Sciatic nerve (tissue), 2 donors: ENCODE results near the gene MYL10. TPM values are rescaled to one million over a fixed set of nuclear protein-coding genes. Genes with fewer than 3 reads are reported as not detected.

Experiments used
- ATAC-seq: fragments of 200-7000 bp; cut with Tn5 transposase; one replicate; pipeline ENCODE4 v1.9.1; 2020; ENCODE audit warnings: mild to moderate bottlenecking, moderate library complexity
- DNase-seq: peaks from one replicate; pipeline ENCODE4 v3.0.0-alpha.2; 2020; ENCODE audit warnings: low spot score
- intact Hi-C: fragments of 100-400 bp; cut with DNase I; formaldehyde crosslinking; loops from one replicate; pipeline ENCODE4 v1.14.2; 2022
- total RNA-seq: library from RNA; stranded (reverse); fragmentation: NEBNext Ultra II Directional; extraction: Animal tissue kit (Norgen Biotek cat#: 25700); gene quantifications from one replicate; pipeline ENCODE4 v1.2.1, GENCODE V29; 2021
- donor health status: DM: no; HTN: no; CAD: no.
- donor health status: DM: no; HTN: no; CAD: no.

The MYL10 gene
- total RNA-seq = not detected

DNA sequence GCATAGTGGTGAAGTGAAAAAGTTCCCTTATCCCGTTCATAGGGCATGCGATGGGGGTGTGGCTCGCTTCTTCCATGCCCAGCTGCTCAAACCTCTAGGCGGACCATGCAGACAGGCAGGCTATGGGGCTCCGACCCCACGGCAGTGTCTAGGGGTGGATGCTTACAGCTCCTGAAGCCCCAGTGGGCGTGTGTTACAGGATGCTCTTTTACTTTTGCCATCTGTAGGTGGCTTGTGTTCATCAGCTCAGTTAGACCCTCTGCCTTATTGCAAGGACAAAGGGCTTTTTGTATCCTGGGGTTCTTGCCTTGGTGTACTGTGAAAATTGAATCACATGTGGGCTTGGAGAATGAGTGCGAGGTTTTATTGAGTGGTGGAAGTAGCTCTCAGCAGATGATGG lies at the start of gene MYL10:
Gene MYL10, minus strand, starts transcription at position 126 of the 400 bp plus-strand sequence. CDS start 178 bp downstream, outside the sequence.
- ATAC-seq (no peak), DNase-seq (no peak)
- intact Hi-C loops = no loop called here

DNA sequence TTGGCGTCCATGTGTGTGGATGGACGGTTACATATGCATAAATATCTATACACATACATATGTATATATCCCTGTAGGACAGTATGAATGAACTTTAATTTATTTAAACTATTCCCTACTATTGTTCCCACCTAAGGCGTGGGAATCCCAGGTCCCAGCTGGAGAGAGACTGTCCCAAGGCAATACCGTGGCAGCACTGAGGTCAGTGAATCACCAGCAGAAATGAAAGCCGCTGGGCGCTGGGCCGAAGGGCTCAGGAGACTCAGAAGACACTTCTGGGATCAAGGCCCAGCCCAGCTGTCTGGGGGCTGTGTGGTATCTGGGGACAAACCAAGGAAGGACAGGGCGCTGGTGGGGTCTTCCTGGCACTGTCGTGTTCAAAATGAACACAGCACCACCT lies 49.6 kb upstream of the MYL10 start:
- DNase-seq (no peak), ATAC-seq (no peak)
- intact Hi-C loops = no loop called here

DNA sequence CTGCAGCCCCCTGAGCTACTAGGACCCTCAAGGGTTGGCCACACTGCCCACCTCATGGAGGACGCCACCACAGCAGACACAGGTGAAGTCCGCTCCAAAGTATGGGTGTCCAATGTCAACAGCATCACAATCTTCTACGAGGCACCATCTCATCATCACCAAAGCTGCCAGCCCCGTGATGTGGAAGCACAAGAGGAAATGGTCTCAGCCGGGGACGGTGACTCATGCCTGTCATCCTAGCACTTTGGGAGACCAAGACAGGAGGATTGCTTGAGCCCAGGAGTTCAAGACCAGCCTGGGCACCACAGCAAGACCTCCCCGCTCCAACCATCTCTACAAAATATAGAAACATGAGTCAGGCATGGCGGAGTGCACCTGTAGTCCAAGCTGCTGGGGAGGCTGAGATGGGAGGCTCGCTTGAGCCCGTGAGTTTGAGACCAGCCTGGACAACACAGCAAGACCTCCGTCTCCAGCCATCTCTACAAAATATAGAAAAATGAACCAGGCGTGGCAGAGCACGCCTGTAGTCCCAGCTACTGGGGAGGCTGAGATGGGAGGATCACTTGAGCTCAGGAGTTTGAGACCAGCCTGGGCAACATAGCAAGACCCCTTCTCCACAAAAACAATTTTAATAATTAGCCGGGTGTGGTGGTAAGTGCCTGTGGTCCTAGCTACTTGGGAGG lies 48.8 kb upstream of the MYL10 start:
- DNase-seq = no peak
- intact Hi-C loops = no loop called here

DNA sequence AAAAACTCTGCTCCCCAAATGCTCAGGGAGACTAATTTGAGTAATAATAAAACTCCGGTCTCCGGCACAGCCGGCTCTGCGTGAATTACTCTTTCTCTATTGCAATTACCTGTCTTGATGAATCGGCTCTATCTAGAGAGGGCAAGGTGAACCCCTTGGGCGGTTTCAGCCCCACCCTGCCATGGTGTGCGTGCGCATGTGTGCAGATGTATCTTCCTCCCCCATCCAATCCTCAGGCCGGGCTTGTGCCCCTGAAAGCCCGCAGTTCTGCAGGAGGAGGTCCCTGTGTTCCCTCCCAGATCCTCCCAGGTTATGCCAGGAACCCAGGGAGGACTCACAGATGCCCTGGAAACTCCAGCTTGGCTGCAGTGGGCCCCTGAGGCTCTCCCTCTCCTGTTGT lies 48.3 kb upstream of the MYL10 start:
- DNase-seq = no peak
- no peak for ATAC-seq
- intact Hi-C loops = no loop called here

More for the DNA sequence above, 48.8 kb upstream of the MYL10 start:
- ATAC-seq = no peak

DNA sequence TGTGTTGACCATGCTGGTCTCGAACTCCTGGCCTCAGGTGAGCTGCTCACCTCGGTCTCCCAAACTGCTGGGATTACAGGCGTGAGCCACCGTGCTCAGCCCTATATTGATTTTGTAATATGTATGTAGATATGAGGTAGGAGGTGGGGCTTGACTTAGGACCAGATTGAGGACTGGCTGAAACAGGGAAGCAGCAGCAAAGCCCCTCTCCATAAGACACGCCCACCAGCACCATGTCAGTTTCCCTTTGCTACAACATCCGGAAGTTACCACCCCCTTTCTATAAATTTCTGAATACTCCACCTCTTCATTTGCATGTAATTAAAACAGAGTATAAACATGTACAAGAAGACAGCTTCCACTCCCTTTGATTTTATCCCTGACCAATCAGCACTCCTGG lies 47.9 kb upstream of the MYL10 start:
- intact Hi-C loops = no loop called here
- no peak for ATAC-seq
- DNase-seq = no peak

DNA sequence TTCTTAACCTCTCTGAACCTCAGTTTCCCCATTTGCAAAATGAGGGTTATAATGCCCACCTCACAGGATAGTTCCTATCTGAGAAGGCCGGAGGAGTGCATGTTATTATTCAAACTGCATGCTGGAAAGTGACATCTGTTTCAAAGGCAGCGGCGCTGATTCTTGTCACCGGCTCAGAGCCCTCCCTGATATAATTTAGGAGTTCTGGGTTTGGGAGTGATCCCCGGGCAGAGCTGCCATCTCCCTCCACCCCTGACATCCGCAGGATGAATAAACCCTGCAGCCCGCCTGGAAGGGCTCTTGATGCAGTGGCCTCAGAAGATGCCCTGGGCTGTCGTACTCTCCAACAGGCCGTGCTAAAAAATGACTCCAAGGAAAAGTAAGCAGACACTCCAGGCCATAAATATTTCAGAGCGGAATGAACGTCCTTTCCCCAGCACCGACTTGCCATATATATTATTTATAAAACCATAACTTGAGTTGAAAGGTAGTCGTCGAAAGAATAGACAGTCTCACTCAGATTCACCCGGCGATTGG lies 47.0 kb upstream of the MYL10 start:
- intact Hi-C loops = no loop called here
- ATAC-seq (no peak), DNase-seq (no peak)

DNA sequence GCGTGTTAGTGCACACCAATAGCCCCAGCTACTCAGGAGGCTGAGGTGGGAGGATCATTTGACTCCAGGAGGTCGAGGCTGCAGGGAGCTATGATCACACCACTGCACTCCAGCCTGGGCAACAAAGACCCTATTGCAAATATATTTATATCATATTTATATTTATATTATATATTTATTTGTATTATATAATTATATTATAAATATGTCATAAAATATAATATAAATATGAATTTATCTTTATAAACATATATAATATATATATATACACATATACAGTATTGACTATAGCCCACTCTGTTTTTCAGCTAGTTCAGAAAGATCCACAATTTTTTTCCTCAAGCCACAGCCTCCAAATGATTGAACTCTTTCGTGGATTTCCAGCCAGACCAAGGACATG lies 45.3 kb upstream of the MYL10 start:
- intact Hi-C loops = no loop called here
- DNase-seq = no peak
- no peak for ATAC-seq

DNA sequence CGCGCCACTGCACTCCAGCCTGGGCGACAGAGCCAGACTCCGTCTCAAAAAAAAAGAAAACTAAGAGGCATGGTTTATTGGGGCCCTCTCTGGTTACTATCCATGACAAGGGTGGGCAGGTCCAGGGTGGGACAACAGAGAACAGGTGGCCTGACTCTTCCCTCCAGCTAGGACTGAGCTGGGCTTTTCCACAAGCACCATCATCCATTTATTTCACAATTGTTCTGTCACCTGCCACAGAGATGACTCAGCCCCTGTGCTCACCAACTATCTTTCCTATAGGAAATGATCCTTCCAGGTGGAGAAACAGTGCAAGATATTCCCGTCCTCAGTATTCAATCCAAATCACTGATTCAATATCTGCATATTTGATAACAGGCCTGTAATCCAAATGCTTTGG lies 44.9 kb upstream of the MYL10 start:
- ATAC-seq (no peak), DNase-seq (no peak)
- intact Hi-C loops = no loop called here

DNA sequence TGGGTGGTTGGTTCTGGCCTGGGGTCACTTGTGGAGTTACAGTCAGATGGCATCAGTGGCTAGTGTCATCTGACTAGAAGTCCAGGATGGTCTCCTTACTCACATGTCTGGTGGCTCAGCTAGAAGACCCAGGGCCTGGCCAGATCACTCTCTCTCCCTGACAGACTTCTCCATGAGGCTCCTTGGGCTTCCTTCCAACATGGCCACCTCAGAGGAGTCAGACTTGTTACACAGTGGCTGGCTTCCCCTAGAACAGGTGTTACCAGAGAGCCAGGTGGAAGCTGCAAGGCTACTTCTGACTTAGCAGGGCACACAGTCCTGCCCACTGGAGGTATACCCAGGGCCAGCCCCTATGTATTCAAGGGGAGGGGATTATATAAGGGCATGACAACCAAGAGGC lies 44.2 kb upstream of the MYL10 start:
- no peak for DNase-seq
- intact Hi-C loops = no loop called here
- no peak for ATAC-seq

DNA sequence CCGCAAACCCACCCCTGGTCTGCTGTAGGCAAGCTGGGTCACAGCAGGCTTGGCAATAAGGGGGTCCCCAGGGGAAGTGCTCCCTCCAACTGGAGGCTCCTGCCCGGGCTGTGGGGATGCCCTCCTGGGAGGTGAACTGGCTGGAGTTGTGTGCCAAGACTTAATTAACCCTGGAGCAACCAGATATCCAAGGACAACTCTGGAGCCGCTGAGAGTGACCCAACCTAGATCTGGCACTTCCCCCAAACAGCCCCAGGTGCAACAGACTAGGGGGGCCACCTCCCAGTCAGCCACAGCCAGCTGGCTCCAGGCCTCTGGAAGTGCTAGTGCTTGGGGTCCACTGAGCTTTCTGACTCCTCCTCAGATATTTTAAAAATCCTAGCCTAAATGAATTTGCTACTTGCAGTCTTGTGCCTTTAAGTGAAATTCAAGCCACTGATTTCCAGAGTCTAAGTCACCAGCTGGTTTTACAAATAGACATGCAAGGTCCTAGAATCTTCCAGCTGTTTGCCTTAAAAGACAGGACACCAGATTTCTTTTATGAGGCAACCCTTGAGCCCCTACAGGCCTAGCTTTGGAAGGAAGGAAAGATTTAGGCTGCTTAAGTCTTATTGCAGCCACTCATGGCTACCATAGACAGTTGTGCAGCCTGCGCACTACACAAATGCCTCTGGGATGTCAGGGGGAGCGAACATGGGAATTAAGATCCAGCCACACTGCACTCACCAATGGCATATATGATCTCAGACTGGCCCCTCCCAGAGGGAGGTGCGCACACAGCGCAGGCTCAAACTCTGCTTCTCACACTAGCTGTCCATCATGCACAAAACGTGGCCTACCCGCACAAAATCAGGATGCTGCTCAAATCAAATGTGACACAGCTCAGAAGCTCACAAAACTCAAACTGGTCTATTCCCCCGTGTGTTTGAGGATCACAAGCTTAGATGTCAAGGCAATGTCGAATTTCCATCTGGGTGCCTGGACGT lies 42.6 kb upstream of the MYL10 start:
- intact Hi-C loops = loop anchor here (1.0 kb wide), 1 partner anchor 33 kb away; no protein-coding TSS in a partner anchor
- DNase-seq = no peak
- peak; percentile 55 for ATAC-seq

DNA sequence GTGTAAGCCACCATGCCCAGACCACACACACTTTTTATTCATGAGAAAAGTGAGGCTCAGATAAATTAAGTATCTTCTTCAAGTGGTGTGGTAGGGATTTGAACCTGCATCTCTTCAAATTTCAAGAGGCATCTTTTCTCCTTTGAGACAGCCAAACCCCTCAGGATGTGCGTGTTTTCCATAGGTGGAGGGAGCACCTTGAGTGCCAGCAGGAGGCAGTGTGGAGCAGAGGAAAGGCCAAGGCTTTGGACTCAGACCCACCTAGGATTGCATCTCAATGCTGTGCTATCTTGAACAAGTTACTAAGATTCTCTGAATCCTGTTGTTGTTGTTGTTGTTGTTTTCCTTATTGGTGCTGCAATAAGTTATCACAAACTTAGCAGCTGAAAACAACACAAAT lies 40.2 kb upstream of the MYL10 start:
- intact Hi-C loops = no loop called here
- DNase-seq (no peak), ATAC-seq (no peak)

DNA sequence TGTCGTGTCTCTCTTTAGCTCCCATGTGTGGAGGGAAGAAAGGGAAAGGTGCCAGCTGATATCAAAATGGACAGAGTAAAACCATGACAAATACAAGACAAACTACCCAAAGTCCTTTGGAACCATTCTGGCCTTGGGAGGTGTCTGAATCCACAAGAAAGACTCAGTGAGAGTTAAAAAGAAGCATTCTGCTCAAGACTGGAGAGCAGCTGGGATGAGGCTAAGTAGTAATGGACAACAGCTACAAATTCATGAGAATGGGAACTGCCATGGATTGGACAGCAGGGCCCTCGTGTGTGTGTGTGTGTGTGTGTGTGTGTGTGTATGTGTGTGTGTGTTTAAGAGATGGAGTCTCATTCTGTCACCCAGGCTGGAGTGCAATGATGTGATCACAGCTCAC lies 39.6 kb upstream of the MYL10 start:
- intact Hi-C loops = no loop called here
- DNase-seq (no peak), ATAC-seq (no peak)

DNA sequence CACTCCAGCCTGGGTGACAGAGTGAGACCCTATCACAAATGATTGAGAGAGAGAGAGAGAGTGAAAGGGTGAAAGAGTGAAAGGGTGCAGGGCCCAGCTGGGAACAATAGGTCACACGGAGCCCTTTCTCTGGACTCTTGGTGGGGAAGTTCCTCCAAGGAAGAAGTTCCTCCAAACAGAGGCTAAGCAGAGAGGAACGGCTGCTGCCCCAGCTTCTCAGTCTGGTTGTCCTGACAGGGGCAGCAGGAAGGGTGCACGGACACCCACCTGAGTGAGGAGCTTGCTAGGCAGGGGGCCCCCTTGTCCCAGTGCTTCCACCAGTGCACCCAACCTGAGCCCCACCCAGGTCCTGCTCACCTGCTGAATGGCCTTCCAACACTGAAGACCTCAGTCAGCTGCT lies 38.8 kb upstream of the MYL10 start:
- DNase-seq = no peak
- intact Hi-C loops = no loop called here
- no peak for ATAC-seq

DNA sequence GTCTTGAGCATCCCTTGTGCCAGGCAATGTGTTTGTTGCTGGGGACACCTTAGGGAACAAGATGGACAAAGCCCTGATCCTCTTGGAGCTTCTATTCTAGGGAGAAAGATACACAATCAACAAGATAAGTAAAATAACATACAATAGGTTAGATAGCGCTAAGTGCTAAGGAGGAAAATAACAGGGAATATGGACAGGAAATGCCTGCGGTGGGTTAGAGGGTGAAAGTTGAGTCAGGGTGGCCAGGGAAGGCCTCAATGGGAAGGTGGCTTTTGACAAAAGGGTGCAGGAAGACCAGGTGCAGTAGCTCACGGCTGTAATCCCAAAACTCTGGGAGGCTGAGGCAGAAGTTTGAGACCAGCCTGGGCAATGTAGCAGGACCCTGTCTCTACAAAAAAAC lies 38.3 kb upstream of the MYL10 start:
- ATAC-seq (no peak), DNase-seq (no peak)
- intact Hi-C loops = no loop called here

DNA sequence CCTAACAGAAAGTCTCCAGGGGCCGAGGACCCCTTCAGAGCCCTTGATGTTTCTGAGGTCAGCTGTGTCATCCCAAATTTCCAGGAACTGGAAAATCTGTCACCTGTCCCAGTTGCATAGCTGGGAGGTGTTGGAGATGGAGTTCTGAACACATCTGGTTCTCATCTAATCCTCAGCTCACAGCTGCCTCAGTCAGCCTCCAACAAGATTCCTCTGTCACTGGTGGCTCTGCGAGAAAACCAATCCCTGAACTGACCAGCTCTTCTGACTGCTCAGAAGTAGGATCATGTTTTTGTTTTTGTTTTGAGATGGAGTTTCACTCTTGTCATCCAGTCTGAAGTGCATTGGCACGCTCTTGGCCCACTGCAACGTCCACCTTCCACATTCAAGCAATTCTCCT lies 37.6 kb upstream of the MYL10 start:
- intact Hi-C loops = no loop called here
- no peak for ATAC-seq
- DNase-seq = no peak

DNA sequence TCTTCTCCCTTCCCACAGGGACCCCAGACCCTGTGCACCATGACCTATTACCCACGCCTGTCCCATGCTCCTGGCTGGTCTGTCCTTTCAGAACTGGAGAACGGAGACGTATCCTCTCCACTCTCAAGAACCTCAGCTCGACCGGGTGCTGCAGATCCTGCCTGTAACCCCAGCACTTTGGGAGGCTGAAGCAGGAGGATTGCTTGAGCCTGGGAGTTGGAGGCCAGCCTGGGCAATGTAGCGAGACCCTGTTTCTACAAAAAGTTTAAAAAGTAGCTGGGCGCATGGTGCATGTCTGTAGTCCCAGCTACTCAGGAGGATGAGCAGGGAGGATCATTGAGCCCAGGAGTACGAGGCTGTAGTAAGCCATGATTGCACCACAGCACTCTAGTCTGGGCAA lies 37.2 kb upstream of the MYL10 start:
- intact Hi-C loops = no loop called here
- ATAC-seq = no peak
- no peak for DNase-seq

DNA sequence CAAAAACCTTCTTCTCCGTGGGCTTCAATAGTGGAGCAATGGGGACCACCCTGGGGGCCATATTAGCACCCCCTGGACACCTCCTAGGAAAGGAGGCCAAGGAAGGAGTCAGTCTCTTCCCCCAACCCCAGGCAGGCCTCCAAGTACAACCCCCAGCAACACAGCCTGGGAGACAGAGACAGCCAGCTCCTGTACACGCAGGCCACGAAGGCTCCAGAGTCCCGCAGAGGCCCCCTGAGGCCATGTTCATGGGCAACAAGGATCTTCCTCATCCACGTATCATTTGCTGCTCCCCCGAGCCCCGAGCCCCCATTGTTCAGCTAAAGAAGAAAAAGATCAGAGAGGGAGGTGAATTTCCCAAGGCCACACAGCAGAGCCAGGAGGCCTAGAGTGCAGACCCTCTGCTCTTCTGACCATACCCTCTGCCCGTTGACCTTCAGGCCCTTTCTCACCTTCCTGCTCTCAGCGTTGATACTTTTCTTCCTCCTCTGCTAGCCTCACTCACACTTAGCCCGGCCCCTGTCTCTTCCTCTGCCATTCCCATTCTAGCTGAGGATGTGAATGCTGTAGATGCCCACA lies 35.9 kb upstream of the MYL10 start:
- DNase-seq = no peak

DNA sequence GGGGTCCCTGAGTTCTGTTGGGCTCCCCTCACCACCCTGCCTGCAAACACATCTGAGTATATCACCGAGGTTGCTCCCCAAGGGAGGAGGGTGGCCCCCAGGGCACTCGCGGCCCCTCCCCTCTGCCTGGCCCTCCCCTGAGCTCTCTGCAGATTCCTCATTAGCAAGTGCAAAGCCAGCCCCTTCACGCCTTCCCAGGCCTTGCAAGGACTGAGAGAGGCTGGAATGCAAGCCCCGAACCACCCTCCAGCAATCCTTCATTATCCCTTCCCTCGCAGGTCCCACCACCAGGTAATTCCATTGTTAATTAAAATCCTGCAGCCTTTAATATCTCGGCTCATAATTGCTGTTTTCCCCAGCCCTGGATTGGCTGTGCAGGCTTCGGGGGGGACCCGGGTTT lies 35.3 kb upstream of the MYL10 start:
- ATAC-seq (no peak), DNase-seq (no peak)
- intact Hi-C loops = no loop called here

More for the DNA sequence above, 35.9 kb upstream of the MYL10 start:
- ATAC-seq = no peak
- intact Hi-C loops = no loop called here

DNA sequence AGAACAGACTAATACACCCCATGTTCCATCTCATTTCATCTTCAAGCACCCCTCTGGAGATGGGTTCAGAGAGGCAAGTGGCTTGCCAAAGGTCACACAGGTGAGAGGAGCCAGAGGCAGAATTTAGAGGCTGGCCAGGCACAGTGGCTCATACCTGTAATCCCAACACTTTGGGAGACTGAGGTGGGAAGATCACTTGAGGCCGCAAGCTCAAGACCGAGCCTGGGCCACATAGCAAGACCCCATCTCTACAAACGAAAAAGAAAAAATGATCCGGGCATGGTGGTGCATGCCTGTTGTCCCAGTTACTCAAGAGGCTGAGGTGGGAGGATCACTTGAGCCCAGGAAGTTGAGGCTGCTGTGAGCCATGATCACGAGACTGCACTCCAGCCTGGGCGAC lies 34.7 kb upstream of the MYL10 start:
- ATAC-seq (no peak), DNase-seq (no peak)
- intact Hi-C loops = no loop called here
